GM23248 (cell line): ENCODE data around the gene IL19. TPM values are rescaled to one million over a fixed set of nuclear protein-coding genes. Genes with fewer than 3 reads are reported as not detected.

Experiments used
- DNase-seq: peaks from one replicate; pipeline ENCODE4 v3.0.0-alpha.2; 2015
- H2AFZ ChIP-seq: fragments of 200-600 bp; sonication (generic); 2 replicates; pipeline ENCODE4 v1.6.1; 2016; ENCODE audit warnings: antibody characterized with exemption
- H3F3A ChIP-seq: fragments of 200-600 bp; sonication (generic); 2 replicates; pipeline ENCODE4 v1.6.1; 2016; ENCODE audit warnings: mild to moderate bottlenecking, antibody characterized with exemption, mixed run types; ENCODE audit not compliant: insufficient read depth
- H3K27ac ChIP-seq: fragments of 200-600 bp; sonication (generic); 2 replicates; pipeline ENCODE4 v1.5.1; 2016; ENCODE audit warnings: mild to moderate bottlenecking
- H3K27me3 ChIP-seq: fragments of 200-600 bp; sonication (generic); replicated peaks from 2 replicates; pipeline ENCODE4 v1.6.1; 2016; ENCODE audit warnings: mild to moderate bottlenecking; ENCODE audit not compliant: insufficient read depth
- H3K36me3 ChIP-seq: fragments of 200-600 bp; sonication (generic); 2 replicates; pipeline ENCODE4 v1.6.1; 2016; ENCODE audit warnings: low read depth, mild to moderate bottlenecking
- H3K4me1 ChIP-seq: fragments of 200-600 bp; sonication (generic); 2 replicates; pipeline ENCODE4 v1.6.1; 2016; ENCODE audit warnings: mild to moderate bottlenecking; ENCODE audit not compliant: insufficient read depth
- H3K4me2 ChIP-seq: fragments of 200-600 bp; sonication (generic); one replicate; pipeline ENCODE4 v1.6.1; 2016; ENCODE audit warnings: mild to moderate bottlenecking; ENCODE audit not compliant: unreplicated experiment
- H3K4me3 ChIP-seq: fragments of 200-600 bp; sonication (generic); 2 replicates; pipeline ENCODE4 v1.5.1; 2016; ENCODE audit warnings: mild to moderate bottlenecking
- H3K79me2 ChIP-seq: fragments of 200-600 bp; sonication (generic); 2 replicates; pipeline ENCODE4 v1.6.1; 2016; ENCODE audit warnings: mild to moderate bottlenecking; ENCODE audit not compliant: insufficient read depth
- H3K9ac ChIP-seq: fragments of 200-600 bp; sonication (generic); 2 replicates; pipeline ENCODE4 v1.6.1; 2016; ENCODE audit warnings: mild to moderate bottlenecking
- H3K9me2 ChIP-seq: fragments of 200-600 bp; sonication (generic); 2 replicates; pipeline ENCODE4 v1.6.1; 2016; ENCODE audit warnings: mixed run types, mild to moderate bottlenecking, moderate library complexity; ENCODE audit not compliant: insufficient read depth
- H3K9me3 ChIP-seq: fragments of 200-600 bp; sonication (generic); one replicate; pipeline ENCODE4 v1.6.1; 2017; ENCODE audit warnings: low read depth
- H4K20me1 ChIP-seq: fragments of 200-600 bp; sonication (generic); 2 replicates; pipeline ENCODE4 v1.6.0; 2016; ENCODE audit not compliant: insufficient read depth
- EZH2 ChIP-seq: fragments of 200-600 bp; sonication (generic); IDR thresholded peaks from 2 replicates; pipeline ENCODE4 v1.6.1; 2018; ENCODE audit warnings: antibody characterized with exemption, mild to moderate bottlenecking; ENCODE audit not compliant: insufficient read depth, poor library complexity, severe bottlenecking
- EZH2phosphoT487 ChIP-seq: fragments of 200-600 bp; sonication (generic); IDR thresholded peaks from 2 replicates; pipeline ENCODE4 v1.6.1; 2018; ENCODE audit warnings: antibody characterized with exemption, moderate library complexity, mild to moderate bottlenecking, low read depth; ENCODE audit not compliant: insufficient read depth
- WGBS, 2 experiments: methylation state at CpG; one replicate each; pipeline ENCODE4 v1.1.6; 2015 to 2017; ENCODE audit warnings: low lambda C conversion rate in 2 of 2, low coverage in 1 of 2; ENCODE audit errors: missing lambda C conversion rate in 2 of 2; 5-methylcytosine and 5-hydroxymethylcytosine counted together
- in situ Hi-C: fragments of 300-500 bp; cut with MboI; formaldehyde crosslinking; loops from 2 replicates; pipeline ENCODE4 v1.15.0; 2020
- polyA plus RNA-seq: library from polyadenylated mRNA; unstranded; fragments of >200 nt; fragmentation: Nextera tagmentation; extraction: Ambion mirVana; gene quantifications from 2 replicates; pipeline ENCODE4 v1.2.1, GENCODE V29; 2016
- total RNA-seq: library from RNA; depleted of rRNA; stranded (reverse); fragments of >200 nt; shearing (Covaris generic); gene quantifications from 2 replicates; pipeline ENCODE4 v1.2.3, GENCODE V29; 2014

IL19 gene
- total and polyA plus RNA-seq, 2 experiments from 2014 or later, result not detected

DNA sequence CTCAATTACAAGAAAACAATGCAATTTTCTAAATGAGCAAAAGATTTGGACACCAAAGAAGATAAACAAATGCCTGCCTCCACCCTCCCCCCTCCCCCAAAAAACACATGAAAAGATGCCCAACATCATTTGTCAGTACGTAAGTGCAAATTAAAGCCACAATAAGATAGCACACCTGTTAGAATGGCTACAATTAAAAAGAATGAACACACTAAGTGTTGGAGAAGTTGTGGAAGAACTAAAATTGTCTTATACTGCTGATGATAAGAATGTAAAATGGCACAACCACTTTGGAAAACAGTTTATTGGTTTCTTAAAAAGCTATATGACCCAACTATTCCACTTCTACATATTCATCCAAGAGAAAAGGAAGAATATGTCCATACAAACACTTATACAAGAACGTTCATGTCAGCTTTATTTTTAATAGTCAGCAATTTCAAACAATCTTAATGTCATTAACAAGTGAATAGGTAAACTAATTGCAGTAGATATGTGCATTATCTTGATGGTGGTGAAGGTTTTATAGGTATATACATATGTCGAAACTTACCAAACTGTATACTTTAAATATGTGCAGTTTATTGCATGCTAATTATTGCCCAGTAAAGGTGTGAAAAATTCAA is 105.3 kb downstream of the IL19 start:
- TF ChIP-seq EZH2phosphoT487 (no peak), EZH2 (no peak)
- in situ Hi-C loops, result no loop called here
- Histone ChIP-seq H3K4me2 (no peak overlapping the region), H3K9me3 (peaks cover 4% of the 10 kb centered on the region), H4K20me1 (no peaks in the 10 kb centered on the region), H3F3A (no peaks in the 10 kb centered on the region), H3K27me3 (no peaks in the 10 kb centered on the region), H3K27ac (no peak overlapping the region), H3K4me3 (no peak overlapping the region), H3K79me2 (no peaks in the 10 kb centered on the region), H3K9ac (no peak overlapping the region), H3K4me1 (peaks cover 5% of the 10 kb centered on the region; the same call in 1 of the 2 replicates), H3K36me3 (no peaks in the 10 kb centered on the region), H3K9me2 (no peaks in the 10 kb centered on the region), H2AFZ (no peak overlapping the region)
- 57 to 60% methylated on average over 3 of the region's 3 CpGs for whole genome bisulfite sequencing, 2 experiments
- no peak for DNase-seq

DNA sequence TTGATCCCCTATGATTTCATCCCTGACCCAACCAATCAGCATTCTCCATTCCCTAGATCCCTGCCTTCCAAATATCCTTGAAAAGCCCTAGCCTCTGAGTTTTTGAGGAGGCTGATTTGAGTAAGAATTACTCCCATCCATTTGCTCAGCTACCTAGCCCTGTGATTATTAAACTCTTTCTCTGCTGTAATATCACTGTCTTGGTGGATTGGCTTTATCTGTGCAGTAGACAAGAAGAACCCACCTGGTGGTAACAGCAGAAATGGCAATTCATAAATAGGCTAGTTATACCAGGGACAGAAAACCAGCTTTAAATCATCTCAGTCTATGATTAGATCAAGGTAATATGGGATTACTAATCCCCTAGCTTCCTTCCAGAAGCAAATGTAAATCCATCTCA is 107.9 kb downstream of the IL19 start:
- Histone ChIP-seq H3F3A (no peaks in the 10 kb centered on the region), H3K27ac (no peak overlapping the region), H3K4me1 (peaks cover 4% of the 10 kb centered on the region; the same call in 1 of the 2 replicates), H3K79me2 (no peaks in the 10 kb centered on the region), H3K4me2 (no peak overlapping the region), H3K27me3 (no peaks in the 10 kb centered on the region), H3K9ac (no peak overlapping the region), H3K4me3 (no peak overlapping the region), H3K9me3 (peaks cover 4% of the 10 kb centered on the region), H3K36me3 (no peaks in the 10 kb centered on the region), H3K9me2 (no peaks in the 10 kb centered on the region), H4K20me1 (no peaks in the 10 kb centered on the region), H2AFZ (no peak overlapping the region)
- DNase-seq, result no peak
- in situ Hi-C loops, result no loop called here
- TF ChIP-seq EZH2, result no peak
- no peak for TF ChIP-seq EZH2phosphoT487

DNA sequence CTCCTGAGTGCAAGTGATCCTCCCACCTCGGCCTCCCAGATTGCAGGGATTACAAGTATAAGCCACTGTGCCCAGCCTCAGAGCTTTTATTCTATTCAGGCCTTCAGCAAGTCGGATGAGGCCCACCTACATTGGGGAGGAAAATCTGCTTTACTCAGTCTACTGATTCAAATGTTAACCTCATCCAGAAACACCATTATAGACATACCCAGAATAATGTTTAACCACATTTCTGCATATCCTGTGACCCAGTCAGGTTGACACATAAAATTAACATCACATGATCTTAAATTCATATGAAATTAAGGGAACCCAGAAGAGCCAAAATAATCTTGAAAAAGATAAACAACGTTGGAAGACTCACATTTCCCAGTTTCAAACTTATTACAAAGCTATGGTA is 109.7 kb downstream of the IL19 start:
- H3K4me3 ChIP-seq, result no peak overlapping the region
- H3K36me3 ChIP-seq, result no peaks in the 10 kb centered on the region
- TF ChIP-seq EZH2phosphoT487 (no peak), EZH2 (no peak)
- no peaks in the 10 kb centered on the region for H3K27me3 ChIP-seq
- no peaks in the 10 kb centered on the region for H4K20me1 ChIP-seq
- H3K4me1 ChIP-seq, result no peaks in the 10 kb centered on the region
- no peaks in the 10 kb centered on the region for H3K9me2 ChIP-seq
- WGBS, 2 experiments, result 45 to 49% methylated on average over 3 of the region's 3 CpGs
- in situ Hi-C loops, result no loop called here
- no peaks in the 10 kb centered on the region for H3F3A ChIP-seq
- no peak overlapping the region for H3K9ac ChIP-seq
- no peaks in the 10 kb centered on the region for H3K79me2 ChIP-seq
- no peak for DNase-seq
- no peak overlapping the region for H3K4me2 ChIP-seq
- H3K27ac ChIP-seq, result no peak overlapping the region
- peaks cover 4% of the 10 kb centered on the region for H3K9me3 ChIP-seq
- no peak overlapping the region for H2AFZ ChIP-seq

DNA sequence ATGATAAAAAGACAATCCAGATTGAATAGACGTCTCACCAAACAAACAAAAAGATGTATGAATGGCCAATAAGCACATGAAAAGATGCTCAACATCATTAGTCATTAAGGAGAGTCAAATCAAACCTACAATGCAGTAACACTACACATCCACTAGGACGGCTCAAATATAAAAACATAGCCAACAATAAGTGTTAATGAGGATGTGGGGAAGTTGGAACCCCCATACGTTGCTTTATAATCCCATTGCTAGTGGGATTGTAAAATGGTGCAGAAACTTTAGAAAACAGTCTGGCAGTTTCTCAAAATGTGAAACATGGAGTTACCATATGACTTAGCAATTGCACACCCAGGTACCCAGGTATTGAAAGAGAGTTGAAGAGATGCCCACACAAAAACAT is 112.0 kb downstream of the IL19 start:
- H3K9me3 ChIP-seq, result peaks cover 4% of the 10 kb centered on the region
- WGBS, 2 experiments, result 50 to 54% methylated on average over 3 of the region's 3 CpGs
- H3K4me3 ChIP-seq, result no peak overlapping the region
- DNase-seq, result no peak
- TF ChIP-seq EZH2 (no peak), EZH2phosphoT487 (no peak)
- H4K20me1 ChIP-seq, result no peaks in the 10 kb centered on the region
- H3K27ac ChIP-seq, result no peak overlapping the region
- H3K9ac ChIP-seq, result no peak overlapping the region
- no peaks in the 10 kb centered on the region for H3K27me3 ChIP-seq
- no peaks in the 10 kb centered on the region for H3F3A ChIP-seq
- in situ Hi-C loops, result no loop called here
- no peaks in the 10 kb centered on the region for H3K9me2 ChIP-seq
- H3K36me3 ChIP-seq, result no peaks in the 10 kb centered on the region
- no peaks in the 10 kb centered on the region for H3K79me2 ChIP-seq
- no peak overlapping the region for H3K4me2 ChIP-seq
- H2AFZ ChIP-seq, result no peak overlapping the region
- no peaks in the 10 kb centered on the region for H3K4me1 ChIP-seq

DNA sequence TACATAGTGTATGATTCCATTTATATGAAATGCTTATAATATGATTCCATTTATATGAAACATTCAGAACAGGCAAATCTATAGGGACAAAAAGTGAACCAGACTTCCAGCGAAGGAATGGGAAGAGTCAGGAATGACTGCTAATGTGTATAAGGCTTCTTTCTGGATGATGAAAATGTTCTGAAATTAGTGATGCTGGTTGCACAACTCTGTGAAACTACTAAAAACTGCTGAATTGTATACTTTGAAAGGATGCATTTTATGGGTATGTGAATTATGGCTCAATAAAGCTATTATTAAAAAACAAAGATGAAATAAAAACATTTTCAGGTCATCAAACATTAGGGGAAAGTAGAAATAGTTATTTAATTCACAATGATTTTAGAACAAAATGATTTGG is 112.6 kb downstream of the IL19 start:
- H3K79me2 ChIP-seq, result no peaks in the 10 kb centered on the region
- DNase-seq, result no peak
- 100% methylated on average over 1 of the region's 1 CpG for WGBS, 2 experiments
- H3K27ac ChIP-seq, result no peak overlapping the region
- no peaks in the 10 kb centered on the region for H3K4me1 ChIP-seq
- in situ Hi-C loops, result no loop called here
- H3K4me3 ChIP-seq, result no peak overlapping the region
- peaks cover 4% of the 10 kb centered on the region for H3K9me3 ChIP-seq
- no peaks in the 10 kb centered on the region for H3F3A ChIP-seq
- no peak overlapping the region for H2AFZ ChIP-seq
- no peak overlapping the region for H3K4me2 ChIP-seq
- no peak overlapping the region for H3K9ac ChIP-seq
- H3K9me2 ChIP-seq, result no peaks in the 10 kb centered on the region
- no peaks in the 10 kb centered on the region for H3K27me3 ChIP-seq
- no peaks in the 10 kb centered on the region for H4K20me1 ChIP-seq
- TF ChIP-seq EZH2, result no peak
- no peak for TF ChIP-seq EZH2phosphoT487
- H3K36me3 ChIP-seq, result no peaks in the 10 kb centered on the region
